ENCODE measurements around the gene GNB5.
A peak's percentile ranks its signal among the peaks of the same experiment; 100 is the strongest.

Gene GNB5

GRCh38 chr15:52151353-52151752, 39.8 kb downstream of the GNB5 start:
- no peak for TF ChIP-seq CTCF (conservative IDR thresholded peaks at IDR 0.05; ENCODE audit: low read depth)
- DNase-seq (ENCODE audit: low spot score) = no peak
- POLR2A ChIA-PET (ENCODE audit: low non-redundant PET) = no interaction called here
- CTCF ChIA-PET = no interaction called here
- H3K27ac ChIP-seq = no peak overlapping the region

- CTCF ChIA-PET = interaction anchor here (1.8 kb wide), 1 partner anchor 12 kb away, joined by 4 read pairs; no protein-coding TSS in a partner anchor
- DNase-seq (ENCODE audit: low spot score) = no peak
- H3K27ac ChIP-seq = no peak overlapping the region
- POLR2A ChIA-PET (ENCODE audit: low non-redundant PET) = no interaction called here
- no peak for TF ChIP-seq CTCF (conservative IDR thresholded peaks at IDR 0.05; ENCODE audit: low read depth)
These were observed 40.3 kb downstream of the GNB5 start for GRCh38 chr15:52150871-52151270.

GRCh38 chr15:52150043-52150825, 41.0 kb downstream of the GNB5 start:
- ChIA-PET POLR2A (ENCODE audit: low non-redundant PET) (no interaction called here), CTCF (interaction anchor here (1.8 kb wide), 1 partner anchor 11 kb away, joined by 4 read pairs; no protein-coding TSS in a partner anchor)
- no peak overlapping the region for H3K27ac ChIP-seq
- TF ChIP-seq CTCF (conservative IDR thresholded peaks at IDR 0.05; ENCODE audit: low read depth) = no peak
- DNase-seq (ENCODE audit: low spot score) = no peak

GRCh38 chr15:52148403-52148802, 42.8 kb downstream of the GNB5 start:
- no peak for DNase-seq (ENCODE audit: low spot score)
- ChIA-PET POLR2A (ENCODE audit: low non-redundant PET) (no interaction called here), CTCF (no interaction called here)
- no peak for TF ChIP-seq CTCF (conservative IDR thresholded peaks at IDR 0.05; ENCODE audit: low read depth)
- peak overlapping the region; percentile 20 for H3K27ac ChIP-seq

- no peak for TF ChIP-seq CTCF (conservative IDR thresholded peaks at IDR 0.05; ENCODE audit: low read depth)
- no peak for DNase-seq (ENCODE audit: low spot score)
- POLR2A ChIA-PET (ENCODE audit: low non-redundant PET) = interaction anchor here (0.6 kb wide), 1 partner anchor 37 kb away, joined by 4 read pairs; no protein-coding TSS in a partner anchor
- CTCF ChIA-PET = no interaction called here
- H3K27ac ChIP-seq = no peak overlapping the region
These were observed 44.4 kb downstream of the GNB5 start for GRCh38 chr15:52146776-52147175.

- ChIA-PET CTCF (no interaction called here), POLR2A (ENCODE audit: low non-redundant PET) (interaction anchor here (0.6 kb wide), 1 partner anchor 38 kb away, joined by 4 read pairs; no protein-coding TSS in a partner anchor)
- DNase-seq (ENCODE audit: low spot score) = no peak
- H3K27ac ChIP-seq = no peak overlapping the region
- TF ChIP-seq CTCF (conservative IDR thresholded peaks at IDR 0.05; ENCODE audit: low read depth) = no peak
These were observed 44.9 kb downstream of the GNB5 start for GRCh38 chr15:52146261-52146660.

Data from RWPE1 (cell line).